DMS 273 treated with DMSO at 0.1 percent for 48 hours (cell line): ENCODE measurements around the gene PFKFB2.

Source experiments
- DNase-seq: peaks from one replicate; lab custom pipeline; 2025; lab: John Stamatoyannopoulos, UW

Gene PFKFB2

GRCh38 chr1:207052911-207053769, at the start of gene PFKFB2:
Gene PFKFB2 (plus strand): TSS chr1:207053275. CDS start chr1:207054718, 1,443 bp downstream.
- peak; percentile 97 for DNase-seq

- peak; percentile 21 for DNase-seq
Observed at GRCh38 chr1:207004931-207005830, 47.9 kb upstream of the PFKFB2 start.

GRCh38 chr1:207006083-207006482, 47.0 kb upstream of the PFKFB2 start:
- no peak for DNase-seq

GRCh38 chr1:207006914-207007313, 46.2 kb upstream of the PFKFB2 start:
- no peak for DNase-seq

- no peak for DNase-seq
Observed at GRCh38 chr1:207007352-207008033, 45.6 kb upstream of the PFKFB2 start.

GRCh38 chr1:207009182-207009850, 43.8 kb upstream of the PFKFB2 start:
- DNase-seq: no peak

GRCh38 chr1:207009945-207010344, 43.1 kb upstream of the PFKFB2 start:
- no peak for DNase-seq

- DNase-seq: no peak
Observed at GRCh38 chr1:207010726-207011125, 42.3 kb upstream of the PFKFB2 start.

- DNase-seq: no peak
Observed at GRCh38 chr1:207013321-207014085, 39.6 kb upstream of the PFKFB2 start.

GRCh38 chr1:207014728-207015127, 38.3 kb upstream of the PFKFB2 start:
- DNase-seq: no peak

- DNase-seq: no peak
Observed at GRCh38 chr1:207015791-207016190, 37.3 kb upstream of the PFKFB2 start.

GRCh38 chr1:207017615-207018559, 35.2 kb upstream of the PFKFB2 start:
- no peak for DNase-seq

GRCh38 chr1:207018707-207019106, 34.4 kb upstream of the PFKFB2 start:
- no peak for DNase-seq

GRCh38 chr1:207019161-207019560, 33.9 kb upstream of the PFKFB2 start:
- no peak for DNase-seq

- DNase-seq: no peak
Observed at GRCh38 chr1:207019661-207020060, 33.4 kb upstream of the PFKFB2 start.

- DNase-seq: no peak
Observed at GRCh38 chr1:207020065-207020708, 32.9 kb upstream of the PFKFB2 start.

GRCh38 chr1:207020709-207021107, 32.4 kb upstream of the PFKFB2 start:
- no peak for DNase-seq

- no peak for DNase-seq
Observed at GRCh38 chr1:207021139-207021861, 31.8 kb upstream of the PFKFB2 start.
